ENCODE results near the gene RDH5. TPM values are rescaled to one million over a fixed set of nuclear protein-coding genes. Genes with fewer than 3 reads are reported as not detected.

Gene RDH5
- total RNA-seq, 1 donor from 2014 or later, result 43.0 TPM

GRCh38 chr12:55712700-55713415, 7.3 kb upstream of the RDH5 start:
- DNase-seq (ENCODE audit: low spot score), result no peak

GRCh38 chr12:55713721-55714120, 6.5 kb upstream of the RDH5 start:
- DNase-seq (ENCODE audit: low spot score), result no peak

DNA sequence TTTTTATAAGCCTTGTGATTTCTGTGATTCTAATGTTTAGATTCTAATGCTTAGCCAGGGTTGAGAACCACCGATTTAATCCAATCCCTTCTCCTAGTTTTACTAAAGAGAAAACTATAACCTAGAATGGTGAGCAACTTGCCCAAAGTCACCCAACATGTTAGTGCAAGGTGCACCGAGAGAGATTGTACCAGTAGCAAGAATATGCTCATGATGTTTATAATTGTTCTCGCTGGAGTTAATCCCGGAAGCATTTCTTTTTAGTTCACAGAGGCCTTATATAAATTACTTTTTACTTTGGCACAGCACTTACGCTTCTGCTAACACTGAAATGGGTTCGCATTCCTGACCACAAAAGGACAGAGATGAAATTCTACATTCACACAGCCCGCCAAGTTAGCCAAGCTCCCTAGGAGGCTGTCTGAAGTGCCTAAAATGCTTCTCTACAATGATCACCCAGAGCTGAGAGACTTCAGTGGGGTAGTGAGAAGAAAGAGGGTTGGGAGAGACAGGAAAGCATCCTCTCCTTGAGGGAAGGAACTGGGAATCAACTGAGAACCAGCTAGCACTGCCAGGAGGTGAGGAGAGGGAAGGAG, 4.9 kb upstream of the RDH5 start:
- no peak for DNase-seq (ENCODE audit: low spot score)

GRCh38 chr12:55715833-55716581, 4.2 kb upstream of the RDH5 start, which contains the start of gene BLOC1S1:
Gene BLOC1S1 (plus strand): TSS chr12:55716046. CDS start chr12:55716052, 6 bp downstream.
- DNase-seq (ENCODE audit: low spot score), result peak; percentile 94

- no peak for DNase-seq (ENCODE audit: low spot score)
Observed at GRCh38 chr12:55716582-55716957, 3.6 kb upstream of the RDH5 start.

GRCh38 chr12:55717011-55718007, 2.9 kb upstream of the RDH5 start:
- no peak for DNase-seq (ENCODE audit: low spot score)

DNA sequence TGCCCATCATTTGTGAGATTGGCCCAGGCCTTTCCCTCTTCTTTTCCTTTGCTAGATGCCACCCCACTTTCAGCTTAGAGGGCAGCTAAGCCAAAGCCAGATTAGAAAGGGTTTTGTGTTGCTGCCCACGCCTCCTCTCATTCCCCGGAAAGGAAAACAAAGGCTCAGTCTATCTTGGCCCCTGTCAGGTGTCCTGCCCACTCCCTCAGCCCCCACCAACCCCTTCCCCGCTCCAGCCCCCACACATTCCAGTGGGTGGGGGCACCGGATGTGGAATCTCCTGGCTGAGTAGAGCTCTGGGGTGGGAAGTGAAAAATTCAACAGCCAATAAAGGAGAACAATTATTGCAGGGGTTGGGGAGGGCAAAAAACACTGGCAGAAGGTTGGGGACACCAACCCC, 2.2 kb upstream of the RDH5 start:
- no peak for DNase-seq (ENCODE audit: low spot score)

- no peak for DNase-seq (ENCODE audit: low spot score)
Observed at GRCh38 chr12:55718624-55719275, 1.4 kb upstream of the RDH5 start.

- no peak for DNase-seq (ENCODE audit: low spot score)
Observed at GRCh38 chr12:55719371-55719770, 822 bp upstream of the RDH5 start.

DNA sequence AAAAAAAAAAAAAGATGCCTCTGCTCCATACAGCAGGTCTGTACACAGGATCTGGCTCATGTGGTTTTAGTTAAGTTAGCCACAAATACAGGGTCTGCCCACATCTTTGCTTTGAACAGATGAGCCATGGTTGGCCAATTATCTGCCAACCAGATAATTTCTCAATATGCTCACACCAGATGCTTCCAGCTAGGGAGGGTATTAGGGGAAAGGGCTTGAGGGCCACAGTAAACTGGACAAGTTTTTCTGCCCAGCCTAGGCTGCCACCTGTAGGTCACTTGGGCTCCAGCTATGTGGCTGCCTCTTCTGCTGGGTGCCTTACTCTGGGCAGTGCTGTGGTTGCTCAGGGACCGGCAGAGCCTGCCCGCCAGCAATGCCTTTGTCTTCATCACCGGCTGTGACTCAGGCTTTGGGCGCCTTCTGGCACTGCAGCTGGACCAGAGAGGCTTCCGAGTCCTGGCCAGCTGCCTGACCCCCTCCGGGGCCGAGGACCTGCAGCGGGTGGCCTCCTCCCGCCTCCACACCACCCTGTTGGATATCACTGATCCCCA, 776 bp downstream of the RDH5 start:
- DNase-seq (ENCODE audit: low spot score), result peak; percentile 80

DNA sequence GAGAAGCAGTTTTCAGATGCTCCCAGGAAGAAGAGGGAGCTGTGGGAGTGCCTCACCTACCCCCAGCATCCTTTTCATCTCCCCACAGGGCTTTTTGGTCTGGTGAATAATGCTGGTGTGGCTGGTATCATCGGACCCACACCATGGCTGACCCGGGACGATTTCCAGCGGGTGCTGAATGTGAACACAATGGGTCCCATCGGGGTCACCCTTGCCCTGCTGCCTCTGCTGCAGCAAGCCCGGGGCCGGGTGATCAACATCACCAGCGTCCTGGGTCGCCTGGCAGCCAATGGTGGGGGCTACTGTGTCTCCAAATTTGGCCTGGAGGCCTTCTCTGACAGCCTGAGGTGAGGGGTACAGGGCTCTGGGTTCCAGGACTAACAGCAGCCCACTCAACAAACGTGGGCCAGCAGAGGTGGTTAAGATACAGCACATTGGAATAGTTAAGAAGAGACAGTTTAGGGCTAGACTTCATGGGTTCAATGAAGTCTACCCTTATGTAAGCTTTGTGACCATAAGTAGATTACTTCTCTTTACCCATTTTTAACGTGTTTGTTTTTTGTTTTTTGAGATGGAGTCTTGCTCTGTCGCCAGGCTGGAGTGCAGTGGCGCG, 1.5 kb downstream of the RDH5 start:
- DNase-seq (ENCODE audit: low spot score), result no peak

- no peak for DNase-seq (ENCODE audit: low spot score)
Observed at GRCh38 chr12:55722948-55723347, 2.8 kb downstream of the RDH5 start.

DNA sequence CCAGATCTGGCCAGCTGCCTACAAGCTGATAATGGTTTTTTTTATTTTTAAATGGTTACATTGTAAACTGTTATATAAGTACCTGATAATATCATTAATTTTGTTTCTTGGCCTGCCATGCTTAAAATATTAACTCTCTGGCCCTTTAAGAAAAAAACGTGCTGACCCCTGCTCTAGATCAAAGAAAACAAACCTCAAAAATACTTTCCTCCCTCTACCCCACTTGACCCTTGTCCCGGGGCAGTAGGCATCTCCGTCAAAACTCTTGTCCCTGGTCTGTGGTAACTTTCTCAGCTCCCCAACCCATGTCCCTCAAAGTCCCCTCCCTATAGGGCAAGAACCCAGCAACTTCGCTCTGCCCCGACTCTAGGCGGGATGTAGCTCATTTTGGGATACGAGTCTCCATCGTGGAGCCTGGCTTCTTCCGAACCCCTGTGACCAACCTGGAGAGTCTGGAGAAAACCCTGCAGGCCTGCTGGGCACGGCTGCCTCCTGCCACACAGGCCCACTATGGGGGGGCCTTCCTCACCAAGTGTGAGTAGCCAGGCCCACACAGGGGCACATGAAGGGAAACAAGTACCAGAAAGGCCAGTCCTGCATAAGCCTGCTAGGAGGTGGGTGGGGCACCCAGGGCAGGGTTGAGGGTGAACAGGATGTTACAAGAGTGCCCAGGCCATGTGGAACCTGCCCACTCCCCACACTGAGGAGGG, 3.5 kb downstream of the RDH5 start:
- DNase-seq (ENCODE audit: low spot score), result no peak

- peak; percentile 74 for DNase-seq (ENCODE audit: low spot score)
Observed at GRCh38 chr12:55724226-55724939, 4.2 kb downstream of the RDH5 start.

DNA sequence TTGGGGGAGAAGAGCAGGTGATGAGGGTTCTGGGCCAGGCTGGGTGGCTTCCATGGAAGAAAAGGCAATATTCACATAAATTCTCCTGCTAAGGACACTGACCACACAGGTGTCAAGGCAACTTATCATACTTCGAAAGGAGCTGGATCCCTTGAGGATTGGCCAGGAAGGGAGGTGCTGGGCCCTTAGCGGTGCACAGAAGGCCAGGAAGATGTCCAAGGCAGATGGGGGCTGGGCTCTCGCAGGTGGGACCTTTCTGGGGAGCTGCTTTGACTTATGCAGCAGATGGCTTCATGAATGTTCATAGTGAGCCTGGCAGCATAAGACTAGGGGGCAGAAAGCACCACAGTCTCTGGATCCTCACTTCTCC, 4.7 kb downstream of the RDH5 start:
- no peak for DNase-seq (ENCODE audit: low spot score)

DNA sequence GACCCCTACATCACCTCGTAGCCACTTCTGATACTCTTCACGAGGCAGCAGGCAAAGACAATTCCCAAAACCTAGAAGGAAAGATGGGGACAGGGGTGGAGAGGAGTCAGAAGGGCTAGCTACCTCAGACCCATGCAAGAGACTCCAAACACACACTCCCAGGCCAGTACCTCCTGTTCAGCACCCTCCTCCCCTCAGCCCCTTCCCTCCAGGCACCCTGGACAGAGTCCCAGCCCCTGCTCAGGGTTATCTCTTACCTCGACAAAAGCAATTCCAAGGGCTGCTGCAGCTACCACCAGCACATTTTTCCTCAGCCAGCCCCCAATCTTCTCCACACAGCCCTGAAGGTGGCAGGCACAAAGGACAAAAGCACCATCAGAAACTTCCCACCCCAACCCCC, 5.4 kb downstream of the RDH5 start:
- DNase-seq (ENCODE audit: low spot score), result no peak

DNA sequence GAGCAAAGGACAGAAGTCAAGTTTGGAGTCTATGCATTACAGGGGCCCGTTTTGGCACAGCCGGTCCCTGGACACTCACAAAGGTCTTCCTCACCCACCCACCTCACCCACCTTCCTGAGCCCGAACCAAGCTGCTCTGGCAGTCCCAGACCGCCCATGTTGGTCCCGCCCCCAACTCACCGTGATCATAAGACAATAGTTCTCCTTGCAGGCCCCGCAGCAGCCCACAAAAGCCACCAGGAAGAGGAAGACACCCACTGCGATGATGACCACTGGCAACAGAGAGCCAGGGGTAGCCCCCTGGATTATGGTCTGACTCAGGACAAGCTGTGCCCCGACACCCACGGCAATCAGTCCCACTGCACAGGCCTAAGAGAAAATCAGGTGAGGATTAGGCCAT, 6.8 kb downstream of the RDH5 start:
- no peak for DNase-seq (ENCODE audit: low spot score)

DNA sequence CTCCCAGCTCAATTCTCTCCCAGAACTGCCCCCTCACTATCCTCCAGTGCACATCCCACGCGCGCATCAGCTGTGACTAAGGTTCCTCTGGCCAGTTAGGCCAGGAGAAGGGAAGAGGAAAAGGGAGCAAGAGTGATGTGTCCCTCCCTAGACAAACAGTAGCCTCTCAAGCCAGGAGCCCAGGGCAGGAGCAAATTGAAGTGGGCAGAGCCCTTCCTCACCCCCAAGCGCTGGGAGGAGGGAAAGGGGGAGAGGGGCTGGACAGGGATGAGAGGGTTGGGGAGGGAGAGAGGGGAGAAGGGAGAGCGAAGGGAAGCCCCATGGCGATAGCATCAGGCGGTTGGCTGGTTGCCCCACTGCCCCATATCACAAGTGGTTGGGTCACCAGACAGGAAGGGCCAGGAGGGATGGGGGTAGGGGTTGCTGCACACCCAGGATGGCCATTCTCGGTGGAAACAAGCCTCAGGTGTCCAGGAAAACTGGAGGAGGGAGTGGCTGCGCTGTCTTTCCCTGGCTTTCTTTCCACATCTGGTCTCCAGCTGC, 7.5 kb downstream of the RDH5 start:
- peak; percentile 62 for DNase-seq (ENCODE audit: low spot score)
